Measurements from ENCODE around the gene LTC4S. TPM values are rescaled to one million over a fixed set of nuclear protein-coding genes. Genes with fewer than 3 reads are reported as not detected.

The LTC4S gene
- total RNA-seq, 1 experiment from 2014 or later = 3.7 TPM

- no peak for TF ChIP-seq CTCF (conservative IDR thresholded peaks at IDR 0.05)
- H2AFZ ChIP-seq (ENCODE audit: low read length) = no peak overlapping the region
- Mint-ChIP-seq H3K36me3 (ENCODE audit: insufficient read depth in 1 of 3, low read depth in 3 of 3) (peaks cover 17 to 32% (median 28%) of the 10 kb centered on the region in 3 experiments; a peak in 6 of 7 replicates), H3K9me3 (no peaks in the 10 kb centered on the region), H3K27ac (peak overlapping the region in 1 of 3 experiments; percentile 18; a peak in 2 of 7 replicates), H3K27me3 (ENCODE audit: low read depth) (peaks cover 7% of the 10 kb centered on the region), H3K4me1 (peaks cover 17 to 18% of the 10 kb centered on the region in 2 experiments), H3K4me3 (peak overlapping the region; percentile 77 to 83)
- H2BK12ac ChIP-seq (ENCODE audit: insufficient read length, low read depth, low read length) = no peak overlapping the region
- no peaks in the 10 kb centered on the region for H4K20me1 ChIP-seq (ENCODE audit: control insufficient read depth, insufficient read depth, insufficient read length)
- peak; percentile 84 for DNase-seq
- no peaks in the 10 kb centered on the region for H3K27me3 ChIP-seq (ENCODE audit: insufficient read depth, low read length)
- no peaks in the 10 kb centered on the region for H3K79me1 ChIP-seq (ENCODE audit: insufficient read depth, low read depth, low read length, poor library complexity, severe bottlenecking)
- H3K23ac ChIP-seq (ENCODE audit: insufficient read length, low read depth, low read length) = no peak overlapping the region
- no peak overlapping the region for H4K8ac ChIP-seq (replicated peaks; ENCODE audit: insufficient read length, low read depth, low read length)
- H2BK5ac ChIP-seq (ENCODE audit: insufficient read length, low read length) = no peak overlapping the region
- H3K18ac ChIP-seq (ENCODE audit: insufficient read length, low read depth, low read length) = no peak overlapping the region
- H4K91ac ChIP-seq (ENCODE audit: insufficient read length, low read depth, low read length) = no peak overlapping the region
- no peaks in the 10 kb centered on the region for H3K4me1 ChIP-seq (ENCODE audit: insufficient read depth, low read length)
- H3K4ac ChIP-seq (ENCODE audit: low read depth, low read length) = no peak overlapping the region
- H2BK120ac ChIP-seq (ENCODE audit: low read depth, low read length, poor library complexity, severe bottlenecking) = no peak overlapping the region
- peak overlapping the region; percentile 10 for H3K14ac ChIP-seq (ENCODE audit: insufficient read depth, low read length)
- peaks cover 3% of the 10 kb centered on the region for H3K23me2 ChIP-seq (ENCODE audit: insufficient read length, low read depth, low read length, poor library complexity, severe bottlenecking)
- no peak overlapping the region for H3K56ac ChIP-seq (ENCODE audit: insufficient read length, low read depth, low read length)
- H3K9me3 ChIP-seq (ENCODE audit: control insufficient read depth, low read depth, low read length) = no peaks in the 10 kb centered on the region
- WGBS (ENCODE audit: extremely low coverage, insufficient read length, low lambda C conversion rate) = no CpG with 5 or more reads among the region's 53 CpGs
- no peak overlapping the region for H2AK5ac ChIP-seq (ENCODE audit: insufficient read length, low read length)
- peak overlapping the region; percentile 48 for H3K4me2 ChIP-seq (ENCODE audit: insufficient read depth, insufficient read length, low read length)
- H3K9ac ChIP-seq (ENCODE audit: extremely low read depth, insufficient read length, low read length) = no peak overlapping the region
- H3K27ac ChIP-seq (ENCODE audit: insufficient read length, low read depth, low read length) = no peak overlapping the region
- H2BK15ac ChIP-seq (ENCODE audit: low read depth, low read length) = no peak overlapping the region
- H2BK20ac ChIP-seq (ENCODE audit: low read depth, low read length, poor library complexity, severe bottlenecking) = no peak overlapping the region
- no peak overlapping the region for H4K5ac ChIP-seq (ENCODE audit: insufficient read length, low read depth, low read length)
- no peaks in the 10 kb centered on the region for H3K79me2 ChIP-seq (ENCODE audit: insufficient read depth, low read length)
- no peak overlapping the region for H3T11ph ChIP-seq (ENCODE audit: low read length)
Observed at GRCh38 chr5:179795049-179795862, 1.5 kb downstream of the LTC4S start.

All from H9 (cell line).